LNCaP clone FGC (cell line): ENCODE measurements around the gene JAKMIP3.

Experiments
- DNase-seq: peaks from one replicate; pipeline ENCODE4 v3.0.0-alpha.2; 2011; ENCODE audit warnings: low read depth
- H3K4me3 ChIP-seq: 2 replicates; pipeline ENCODE4 v1.5.1; 2011; ENCODE audit warnings: mild to moderate bottlenecking, low read depth, low read length, control low read depth
- TF ChIP-seq, protein P1 (sequence below): IDR thresholded peaks from 2 replicates; pipeline ENCODE4 v1.5.1; 2012; ENCODE audit warnings: mild to moderate bottlenecking; ENCODE audit not compliant: control insufficient read depth, insufficient read depth; ENCODE audit errors: extremely low read depth

The JAKMIP3 gene

DNA sequence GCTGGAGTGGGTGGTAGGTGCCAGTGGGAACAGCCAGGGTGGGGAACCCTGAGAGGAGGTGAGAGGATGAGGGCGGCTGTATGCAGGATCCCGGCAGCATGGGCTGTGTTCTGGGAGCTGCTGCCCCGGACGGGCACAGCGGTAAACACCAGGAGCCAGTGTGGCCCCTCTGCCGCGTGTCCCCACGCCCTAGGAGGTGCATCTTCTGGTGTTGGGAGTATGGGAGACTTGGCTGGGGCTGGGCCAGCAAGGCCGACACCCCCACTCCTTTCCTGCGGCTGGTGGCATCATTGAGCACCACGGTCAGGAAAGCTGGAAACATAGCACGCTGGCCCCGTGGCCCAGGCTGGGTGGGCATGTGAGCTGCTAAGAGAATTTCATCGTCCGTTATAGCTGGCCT is 24.4 kb upstream of the JAKMIP3 start:
- DNase-seq: no peak
- TF ChIP-seq, protein P1, sequence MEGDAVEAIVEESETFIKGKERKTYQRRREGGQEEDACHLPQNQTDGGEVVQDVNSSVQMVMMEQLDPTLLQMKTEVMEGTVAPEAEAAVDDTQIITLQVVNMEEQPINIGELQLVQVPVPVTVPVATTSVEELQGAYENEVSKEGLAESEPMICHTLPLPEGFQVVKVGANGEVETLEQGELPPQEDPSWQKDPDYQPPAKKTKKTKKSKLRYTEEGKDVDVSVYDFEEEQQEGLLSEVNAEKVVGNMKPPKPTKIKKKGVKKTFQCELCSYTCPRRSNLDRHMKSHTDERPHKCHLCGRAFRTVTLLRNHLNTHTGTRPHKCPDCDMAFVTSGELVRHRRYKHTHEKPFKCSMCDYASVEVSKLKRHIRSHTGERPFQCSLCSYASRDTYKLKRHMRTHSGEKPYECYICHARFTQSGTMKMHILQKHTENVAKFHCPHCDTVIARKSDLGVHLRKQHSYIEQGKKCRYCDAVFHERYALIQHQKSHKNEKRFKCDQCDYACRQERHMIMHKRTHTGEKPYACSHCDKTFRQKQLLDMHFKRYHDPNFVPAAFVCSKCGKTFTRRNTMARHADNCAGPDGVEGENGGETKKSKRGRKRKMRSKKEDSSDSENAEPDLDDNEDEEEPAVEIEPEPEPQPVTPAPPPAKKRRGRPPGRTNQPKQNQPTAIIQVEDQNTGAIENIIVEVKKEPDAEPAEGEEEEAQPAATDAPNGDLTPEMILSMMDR: no peak
- H3K4me3 ChIP-seq: no peak overlapping the region

DNA sequence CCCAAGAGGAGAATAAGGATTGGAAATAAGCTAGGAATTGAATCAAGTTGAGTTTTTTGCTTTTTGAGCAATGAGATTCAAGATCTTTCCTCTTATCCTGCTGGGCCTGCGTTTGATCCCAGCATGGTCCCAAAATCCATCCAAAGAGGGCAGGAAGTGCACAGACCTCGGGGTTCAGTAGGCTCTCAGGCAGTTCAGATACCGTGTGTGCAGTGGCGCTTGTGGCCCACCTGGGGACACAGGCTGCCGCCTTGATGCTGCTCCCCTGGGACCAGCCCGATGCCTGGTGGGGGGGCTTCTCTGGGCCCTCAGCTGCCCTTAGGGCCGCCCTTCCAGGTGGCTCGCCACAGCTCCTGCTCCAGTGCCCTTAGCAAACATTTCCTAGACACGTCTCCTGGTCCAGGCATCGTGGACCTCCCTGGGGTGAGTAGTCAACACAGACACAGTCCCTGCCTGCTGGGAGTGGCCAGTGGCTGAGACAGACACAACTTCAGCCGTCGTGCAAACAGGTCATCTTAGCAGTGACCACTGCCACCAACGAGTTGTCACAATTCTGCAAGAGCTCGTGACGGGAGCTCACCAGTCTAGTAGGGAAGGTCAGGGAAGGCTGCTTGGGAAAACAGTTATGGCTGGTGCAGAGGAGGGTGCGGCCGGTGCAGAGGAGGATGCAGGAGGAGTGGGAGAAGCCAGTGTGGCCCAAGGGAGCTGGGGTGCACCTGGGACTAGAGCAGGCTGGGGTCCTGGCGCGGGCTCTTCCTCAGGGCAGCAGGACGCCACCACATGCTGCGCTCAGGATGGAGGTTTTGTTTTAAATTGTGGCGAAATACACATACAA is 21.7 kb upstream of the JAKMIP3 start:
- TF ChIP-seq, protein P1: no peak
- no peak for DNase-seq

DNA sequence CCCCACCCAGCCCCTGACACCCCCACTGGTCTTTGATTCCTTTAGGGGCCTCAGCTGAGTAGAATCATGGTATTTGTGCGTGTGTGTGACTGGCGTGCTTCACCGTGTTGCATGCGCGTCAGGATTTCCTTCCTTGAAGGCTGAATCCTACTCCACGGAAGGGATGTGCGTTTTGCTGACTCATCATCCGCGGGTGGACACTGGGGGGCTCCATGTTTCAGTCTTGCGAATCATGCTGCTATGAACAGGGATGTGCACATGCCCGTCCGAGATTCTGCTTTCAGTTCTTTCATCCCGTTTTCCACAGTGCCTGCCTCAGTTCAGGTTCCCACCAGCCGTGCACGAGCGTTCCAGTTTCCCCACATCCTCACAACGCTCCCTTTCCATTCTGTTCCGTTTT is 20.9 kb upstream of the JAKMIP3 start:
- no peak overlapping the region for H3K4me3 ChIP-seq

More for the DNA sequence above, 21.7 kb upstream of the JAKMIP3 start:
- no peak overlapping the region for H3K4me3 ChIP-seq

DNA sequence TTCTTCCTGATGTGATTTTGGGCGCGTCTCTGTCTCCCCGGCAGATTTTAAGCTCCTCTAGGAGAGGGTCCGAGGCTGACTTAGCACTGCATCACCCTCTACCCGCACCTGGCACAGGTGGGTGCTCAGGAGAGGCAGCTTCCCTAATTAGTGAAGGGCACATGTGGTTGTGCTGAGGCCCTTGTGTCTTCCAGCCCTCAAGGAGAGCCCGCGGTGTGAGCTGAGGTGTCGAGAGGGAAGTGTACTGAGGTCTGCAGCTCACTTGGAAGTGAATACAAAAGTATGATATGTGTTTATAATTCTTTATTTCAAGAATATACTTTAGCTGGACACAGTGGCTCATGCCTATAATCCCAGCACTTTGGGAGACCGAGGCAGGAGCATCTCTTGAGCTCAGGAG is 20.4 kb upstream of the JAKMIP3 start:
- TF ChIP-seq, protein P1: no peak
- no peak overlapping the region for H3K4me3 ChIP-seq
- no peak for DNase-seq

More for the DNA sequence above, 20.9 kb upstream of the JAKMIP3 start:
- DNase-seq: no peak
- TF ChIP-seq, protein P1: no peak

DNA sequence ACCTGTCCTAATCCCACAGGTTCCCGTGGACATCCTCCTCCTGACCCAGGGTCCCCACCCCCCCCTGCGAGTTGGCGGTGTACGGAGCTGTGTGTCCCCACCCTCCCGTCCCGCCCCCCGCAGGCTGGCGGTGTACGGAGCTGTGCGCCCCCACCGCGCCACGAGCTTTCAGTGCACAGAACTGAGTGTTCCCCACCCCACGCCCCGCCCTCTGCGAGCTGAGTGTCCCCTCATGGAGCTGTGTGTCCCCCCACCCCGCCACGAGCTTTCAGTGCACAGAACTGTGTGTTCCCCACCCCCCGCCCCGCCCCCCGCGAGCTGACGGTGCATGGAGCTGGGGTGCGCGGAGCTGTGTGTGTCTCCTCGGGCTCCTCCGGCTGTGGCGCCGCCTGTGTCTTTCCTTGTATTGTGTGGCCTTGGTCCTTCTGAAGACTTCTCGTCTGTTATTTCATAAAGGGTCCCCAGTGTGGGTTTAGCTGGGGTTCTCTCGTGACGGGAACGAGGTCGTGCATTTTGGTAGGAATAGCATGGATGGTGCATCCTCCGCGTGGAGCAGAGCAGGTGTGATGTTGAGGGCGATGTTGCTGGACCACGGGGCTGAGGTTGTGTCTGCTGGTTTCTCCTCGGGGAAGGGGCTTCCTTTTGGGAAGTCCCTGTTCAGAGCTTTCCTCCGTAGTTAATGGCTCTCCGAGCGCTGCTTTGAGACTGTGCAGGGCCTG is 18.0 kb upstream of the JAKMIP3 start:
- DNase-seq: no peak
- TF ChIP-seq, protein P1: no peak
- H3K4me3 ChIP-seq: no peak overlapping the region

DNA sequence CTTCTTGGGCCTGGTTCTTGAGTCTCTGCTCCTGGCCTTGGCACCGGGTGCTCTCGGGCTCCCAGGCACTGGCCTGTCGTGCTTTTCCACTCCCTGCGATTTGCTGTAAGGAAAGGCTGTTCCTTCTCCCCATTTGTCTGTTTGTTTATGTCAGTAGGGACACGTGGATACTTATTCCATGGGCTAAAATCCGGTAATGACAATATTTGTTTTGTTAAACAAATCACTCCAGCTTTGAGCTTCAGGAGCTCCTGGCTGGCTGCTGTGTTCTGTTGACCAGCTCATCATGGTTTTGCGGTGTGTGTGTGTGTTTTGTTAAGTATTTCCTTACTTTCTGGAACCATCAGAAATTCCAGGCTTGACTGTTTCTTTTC is 17.5 kb upstream of the JAKMIP3 start:
- peak; percentile 83 for DNase-seq
- H3K4me3 ChIP-seq: no peak overlapping the region
- TF ChIP-seq, protein P1: no peak
